ENCODE measurements around the gene KCNN4.

DNA sequence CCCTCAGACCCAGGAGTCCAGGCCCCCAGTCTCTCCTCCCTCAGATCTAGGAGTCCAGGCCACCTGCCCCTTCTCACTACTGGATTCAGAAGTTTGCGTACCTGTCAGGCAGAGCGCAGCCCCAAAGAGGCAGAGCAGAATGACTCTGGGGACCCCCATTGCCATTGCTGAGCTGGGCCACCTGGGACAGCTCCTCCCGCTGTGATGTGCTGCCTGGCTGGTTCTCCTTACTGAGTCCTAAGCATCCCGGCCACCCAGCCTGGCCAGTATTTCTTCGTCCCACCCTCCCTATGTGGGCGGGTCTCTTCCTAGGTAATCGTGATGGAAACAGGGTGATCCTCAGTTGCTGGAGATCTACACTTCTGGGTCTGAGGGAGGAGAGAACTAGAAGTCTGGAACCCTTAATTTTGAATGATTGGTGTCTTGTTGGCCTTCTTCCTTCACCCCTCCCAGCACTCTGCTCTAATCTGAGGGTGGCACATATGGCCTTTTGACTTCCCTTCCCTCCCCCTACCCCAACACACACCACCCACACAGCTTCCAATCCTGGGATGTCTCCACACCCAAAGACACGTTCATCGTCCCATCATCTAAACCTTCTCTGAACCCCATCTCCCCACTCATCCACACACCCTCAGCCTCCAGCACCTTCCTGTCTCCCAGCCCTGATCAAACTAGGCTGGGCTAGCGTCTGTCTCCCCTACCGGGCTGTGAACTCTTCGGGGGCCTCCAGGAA is 21.6 kb upstream of the KCNN4 start, which contains the start of gene LYPD5:
- TF ChIP-seq EZH2 (IDR thresholded peaks at IDR 0.05; ENCODE audit: borderline replicate concordance, insufficient read depth, low read length, poor library complexity, severe bottlenecking) (no peak), EP300 (conservative IDR thresholded peaks at IDR 0.05; ENCODE audit: poor library complexity, severe bottlenecking) (no peak), RAD21 (conservative IDR thresholded peaks at IDR 0.05) (no peak), TAF1 (IDR thresholded peaks at IDR 0.05; ENCODE audit: low read depth) (no peak)
- TF ChIP-seq, protein P1, sequence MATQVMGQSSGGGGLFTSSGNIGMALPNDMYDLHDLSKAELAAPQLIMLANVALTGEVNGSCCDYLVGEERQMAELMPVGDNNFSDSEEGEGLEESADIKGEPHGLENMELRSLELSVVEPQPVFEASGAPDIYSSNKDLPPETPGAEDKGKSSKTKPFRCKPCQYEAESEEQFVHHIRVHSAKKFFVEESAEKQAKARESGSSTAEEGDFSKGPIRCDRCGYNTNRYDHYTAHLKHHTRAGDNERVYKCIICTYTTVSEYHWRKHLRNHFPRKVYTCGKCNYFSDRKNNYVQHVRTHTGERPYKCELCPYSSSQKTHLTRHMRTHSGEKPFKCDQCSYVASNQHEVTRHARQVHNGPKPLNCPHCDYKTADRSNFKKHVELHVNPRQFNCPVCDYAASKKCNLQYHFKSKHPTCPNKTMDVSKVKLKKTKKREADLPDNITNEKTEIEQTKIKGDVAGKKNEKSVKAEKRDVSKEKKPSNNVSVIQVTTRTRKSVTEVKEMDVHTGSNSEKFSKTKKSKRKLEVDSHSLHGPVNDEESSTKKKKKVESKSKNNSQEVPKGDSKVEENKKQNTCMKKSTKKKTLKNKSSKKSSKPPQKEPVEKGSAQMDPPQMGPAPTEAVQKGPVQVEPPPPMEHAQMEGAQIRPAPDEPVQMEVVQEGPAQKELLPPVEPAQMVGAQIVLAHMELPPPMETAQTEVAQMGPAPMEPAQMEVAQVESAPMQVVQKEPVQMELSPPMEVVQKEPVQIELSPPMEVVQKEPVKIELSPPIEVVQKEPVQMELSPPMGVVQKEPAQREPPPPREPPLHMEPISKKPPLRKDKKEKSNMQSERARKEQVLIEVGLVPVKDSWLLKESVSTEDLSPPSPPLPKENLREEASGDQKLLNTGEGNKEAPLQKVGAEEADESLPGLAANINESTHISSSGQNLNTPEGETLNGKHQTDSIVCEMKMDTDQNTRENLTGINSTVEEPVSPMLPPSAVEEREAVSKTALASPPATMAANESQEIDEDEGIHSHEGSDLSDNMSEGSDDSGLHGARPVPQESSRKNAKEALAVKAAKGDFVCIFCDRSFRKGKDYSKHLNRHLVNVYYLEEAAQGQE (IDR thresholded peaks at IDR 0.05; ENCODE audit: borderline replicate concordance), result no peak
- TF ChIP-seq, protein P2, sequence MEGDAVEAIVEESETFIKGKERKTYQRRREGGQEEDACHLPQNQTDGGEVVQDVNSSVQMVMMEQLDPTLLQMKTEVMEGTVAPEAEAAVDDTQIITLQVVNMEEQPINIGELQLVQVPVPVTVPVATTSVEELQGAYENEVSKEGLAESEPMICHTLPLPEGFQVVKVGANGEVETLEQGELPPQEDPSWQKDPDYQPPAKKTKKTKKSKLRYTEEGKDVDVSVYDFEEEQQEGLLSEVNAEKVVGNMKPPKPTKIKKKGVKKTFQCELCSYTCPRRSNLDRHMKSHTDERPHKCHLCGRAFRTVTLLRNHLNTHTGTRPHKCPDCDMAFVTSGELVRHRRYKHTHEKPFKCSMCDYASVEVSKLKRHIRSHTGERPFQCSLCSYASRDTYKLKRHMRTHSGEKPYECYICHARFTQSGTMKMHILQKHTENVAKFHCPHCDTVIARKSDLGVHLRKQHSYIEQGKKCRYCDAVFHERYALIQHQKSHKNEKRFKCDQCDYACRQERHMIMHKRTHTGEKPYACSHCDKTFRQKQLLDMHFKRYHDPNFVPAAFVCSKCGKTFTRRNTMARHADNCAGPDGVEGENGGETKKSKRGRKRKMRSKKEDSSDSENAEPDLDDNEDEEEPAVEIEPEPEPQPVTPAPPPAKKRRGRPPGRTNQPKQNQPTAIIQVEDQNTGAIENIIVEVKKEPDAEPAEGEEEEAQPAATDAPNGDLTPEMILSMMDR (IDR thresholded peaks at IDR 0.05; ENCODE audit: poor library complexity, severe bottlenecking), result no peak

Measured in neural cell (in vitro differentiated cells).